DOHH2 (cell line): ENCODE results near the gene PHAX.

Experiments used
- CTCF ChIP-seq: fragments of 200-600 bp; sonication (generic); IDR thresholded peaks from one replicate; pipeline ENCODE4 v1.5.1; 2014; ENCODE audit warnings: antibody characterized with exemption, mild to moderate bottlenecking, low read depth, low read length; ENCODE audit not compliant: poor library complexity, severe bottlenecking
- EZH2phosphoT487 ChIP-seq: fragments of 200-600 bp; sonication (generic); IDR thresholded peaks from 2 replicates; pipeline ENCODE4 v1.6.1; 2017; ENCODE audit warnings: borderline replicate concordance, mild to moderate bottlenecking, antibody characterized with exemption, low read length, moderate library complexity, mixed read lengths

GRCh38 chr5:126648471-126648870 is 47.7 kb downstream of the PHAX start:
- no peak for TF ChIP-seq CTCF
- TF ChIP-seq EZH2phosphoT487 = no peak
